Hematopoietic multipotent progenitor cell treated with erythropoietin and hydrocortisone succinate and interleukin-3 and kit ligand, for 4 days (in vitro differentiated cells): ENCODE data around the gene UBA1.

Experiments used
- DNase-seq: peaks from one replicate; pipeline ENCODE4 v3.0.0-alpha.2; 2015

Gene UBA1

DNA sequence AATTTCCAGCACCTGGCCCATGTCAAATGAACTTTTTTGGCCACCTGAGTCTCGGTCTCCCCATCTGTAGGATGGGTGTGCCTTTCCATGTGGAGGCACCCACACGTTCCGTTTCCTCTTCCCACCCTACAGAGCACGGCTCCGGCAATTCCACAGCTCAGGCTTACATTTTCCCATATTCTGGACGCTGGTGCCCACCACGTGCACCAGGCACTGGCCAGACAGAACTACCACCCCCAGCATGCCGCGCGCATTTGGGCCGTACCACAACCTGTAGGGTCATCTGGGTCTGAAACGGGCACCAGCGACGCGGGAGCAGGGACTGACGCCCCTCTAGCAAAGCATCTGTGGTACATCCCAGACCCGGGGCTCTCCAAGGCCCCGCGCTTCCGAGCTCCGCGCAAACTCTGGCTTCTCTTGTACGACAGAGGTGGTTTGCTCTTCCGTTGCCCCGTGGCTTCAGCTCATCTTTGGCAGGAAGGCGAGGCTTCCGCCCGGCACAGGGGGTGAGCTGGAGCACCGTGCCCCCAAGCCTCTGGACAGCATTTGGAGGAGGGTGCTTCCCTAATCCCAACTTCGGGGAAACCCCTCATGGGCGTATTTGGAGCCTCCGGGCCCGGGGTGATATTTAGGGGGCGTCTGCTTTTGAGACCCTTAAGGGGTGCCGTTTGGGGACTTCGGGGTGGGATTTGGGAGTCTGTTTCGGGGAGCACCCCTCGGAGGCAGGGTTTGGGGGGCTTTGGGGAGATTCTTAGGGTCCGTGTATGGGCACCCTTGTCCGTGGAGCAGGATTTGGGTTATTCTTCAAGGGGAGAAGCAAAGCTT lies 3.0 kb upstream of the UBA1 start:
- DNase-seq: peak; percentile 96

DNA sequence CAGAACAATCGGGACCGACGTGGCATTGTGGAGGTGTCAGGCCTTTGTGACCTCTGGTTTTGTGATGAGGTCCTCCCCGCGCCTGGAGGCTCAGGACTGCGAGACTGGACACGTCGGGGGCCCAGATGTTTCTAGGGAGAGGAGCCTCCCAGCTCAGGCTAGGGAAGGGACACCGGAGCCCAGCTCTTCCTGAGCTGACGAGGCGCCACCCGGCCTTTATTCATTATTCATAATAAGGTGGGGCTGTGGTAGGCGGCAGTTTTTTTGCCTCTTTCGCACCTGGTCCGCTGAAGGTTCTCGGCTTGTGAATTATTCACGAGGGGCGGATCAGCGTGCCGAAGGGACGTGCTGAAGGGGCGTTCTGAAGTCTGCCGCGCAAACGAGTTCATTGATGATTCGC lies 2.3 kb upstream of the UBA1 start:
- peak; percentile 49 for DNase-seq

DNA sequence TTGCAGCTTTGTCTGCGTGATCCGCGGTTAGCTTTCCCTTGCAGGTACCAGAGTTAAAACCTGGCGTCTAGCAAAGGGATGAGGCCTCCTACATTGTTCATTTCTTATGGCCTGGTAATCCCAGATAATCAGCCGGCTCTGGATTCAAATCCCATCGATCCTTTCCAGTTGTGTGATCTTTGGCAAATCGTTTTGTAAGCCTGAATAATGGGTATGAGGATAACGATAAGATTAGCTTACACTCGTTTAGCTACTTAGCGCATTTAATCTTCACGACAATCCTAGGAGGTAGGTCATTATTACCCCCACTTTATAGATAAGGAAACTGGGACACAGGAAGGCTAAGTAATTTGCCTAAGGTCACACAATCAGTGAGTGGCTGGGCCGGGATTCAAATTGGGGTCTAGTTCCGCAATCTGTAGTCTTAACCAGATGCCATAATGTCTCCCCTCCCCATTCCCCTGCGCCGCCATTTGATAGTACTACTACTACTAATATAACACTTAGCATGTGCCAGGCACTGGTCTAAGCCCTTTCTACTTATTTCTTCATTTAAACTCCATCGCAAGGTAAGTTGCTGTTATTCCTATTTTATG lies 1.7 kb upstream of the UBA1 start:
- no peak for DNase-seq

DNA sequence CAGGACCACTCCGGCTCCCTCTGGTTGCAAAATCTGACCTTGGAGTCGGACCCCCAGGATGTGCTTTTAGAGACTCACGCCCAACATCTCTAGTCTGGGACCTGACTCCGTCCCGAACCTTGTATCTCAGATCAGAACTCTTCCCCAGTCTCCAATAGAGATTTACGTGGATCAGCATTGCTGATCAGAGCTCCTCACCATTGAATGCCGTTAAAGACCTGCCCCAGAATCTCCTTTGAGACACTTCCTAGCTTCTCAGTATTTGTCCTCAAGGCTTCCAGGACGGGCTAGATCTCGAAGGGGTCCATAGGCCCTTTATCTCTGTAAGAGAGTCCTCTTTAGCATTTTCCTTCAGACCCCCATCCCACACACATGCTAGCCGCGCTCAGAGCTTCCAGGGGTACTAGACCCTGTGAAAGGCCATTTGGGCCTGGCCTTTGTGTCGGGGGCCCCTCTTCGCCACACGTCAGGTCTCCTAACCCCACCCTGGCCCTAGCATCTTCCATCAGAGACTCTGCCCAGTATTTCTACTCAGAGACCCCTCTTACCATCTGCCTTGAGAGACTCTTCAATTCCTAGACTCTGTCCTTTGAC lies 662 bp downstream of the UBA1 start:
- DNase-seq: no peak

DNA sequence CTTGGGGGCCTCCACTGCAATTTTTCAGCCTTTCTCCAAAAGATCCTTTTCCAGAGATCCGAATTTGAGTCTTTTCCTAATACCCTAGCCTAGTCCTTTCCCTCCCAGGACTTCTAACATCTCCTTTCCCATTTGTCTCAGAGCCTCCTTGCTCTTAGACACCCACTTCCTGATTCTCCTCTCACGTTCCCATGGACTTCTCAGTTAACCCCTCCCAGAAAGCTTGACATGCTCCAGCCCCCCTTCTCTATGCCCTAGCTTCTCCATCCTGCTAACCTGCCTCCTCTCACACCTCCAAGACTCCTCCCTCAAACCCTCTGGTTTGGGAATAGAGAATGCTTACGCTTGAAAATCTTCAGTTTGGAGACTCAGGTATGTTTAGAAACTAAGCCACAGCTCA lies 2.5 kb downstream of the UBA1 start:
- no peak for DNase-seq

DNA sequence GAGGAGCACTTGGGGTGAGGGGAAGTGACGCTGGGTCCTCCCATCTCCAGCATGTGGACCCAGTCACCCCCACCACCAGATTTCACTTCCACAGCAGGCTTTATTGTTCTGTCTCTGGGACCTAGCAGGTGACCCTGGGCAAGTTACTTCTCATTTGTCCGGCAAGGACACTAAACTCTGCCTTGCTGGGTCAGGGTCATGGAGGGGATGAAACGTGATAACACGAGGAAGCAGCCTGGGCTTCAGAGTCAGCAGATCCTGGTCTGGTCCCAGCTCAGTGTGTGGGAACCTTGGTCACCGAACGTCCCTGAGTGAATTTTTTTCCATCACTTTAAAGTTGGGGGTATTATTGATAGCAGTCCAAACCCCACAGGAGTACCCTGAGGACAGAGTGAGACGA lies 3.9 kb downstream of the UBA1 start:
- DNase-seq: no peak

DNA sequence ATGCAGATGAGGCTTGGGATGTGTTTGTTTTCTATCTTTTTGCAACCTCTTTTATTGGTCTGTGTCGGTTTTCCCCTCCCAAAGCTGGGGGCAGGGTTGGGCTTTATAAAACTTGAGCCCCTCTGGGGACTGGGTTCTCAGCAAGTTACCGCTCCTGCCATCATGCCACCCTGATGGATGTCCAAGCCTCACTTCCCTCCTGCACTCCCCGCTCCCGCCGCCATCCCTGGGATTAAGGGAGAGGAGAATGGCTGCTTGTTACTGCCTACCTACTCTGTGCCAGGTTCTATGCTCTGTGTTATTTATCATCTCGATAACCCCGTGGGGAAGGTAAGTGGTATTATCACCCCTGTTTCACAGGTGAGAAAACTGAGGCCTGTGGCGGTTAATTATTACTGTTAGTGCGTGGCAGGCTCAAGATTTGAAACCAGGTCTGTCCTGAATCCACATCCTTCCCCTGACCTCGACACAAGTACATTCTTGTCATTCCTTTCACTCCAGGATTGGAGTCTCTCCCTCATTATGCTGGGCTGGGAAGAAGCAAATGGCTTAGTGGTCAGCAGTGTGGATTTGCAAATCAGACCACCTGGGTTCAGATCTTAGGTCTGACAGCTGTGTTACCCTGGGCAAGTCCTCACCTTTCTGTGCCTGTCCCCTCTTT lies 4.5 kb downstream of the UBA1 start:
- no peak for DNase-seq

DNA sequence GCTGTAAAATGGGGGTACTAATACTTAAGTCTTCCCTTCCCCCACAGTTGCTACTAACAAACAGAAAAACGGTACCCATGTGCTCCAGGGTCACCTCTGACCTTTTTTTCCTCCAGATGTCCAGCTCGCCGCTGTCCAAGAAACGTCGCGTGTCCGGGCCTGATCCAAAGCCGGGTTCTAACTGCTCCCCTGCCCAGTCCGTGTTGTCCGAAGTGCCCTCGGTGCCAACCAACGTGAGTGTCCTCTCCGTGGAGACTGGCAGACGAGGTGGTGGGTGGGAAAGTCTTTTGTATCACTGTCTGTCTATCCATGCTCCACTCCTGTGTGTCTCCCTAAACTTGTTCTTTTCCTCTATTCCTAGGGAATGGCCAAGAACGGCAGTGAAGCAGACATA lies 5.1 kb downstream of the UBA1 start:
- no peak for DNase-seq

DNA sequence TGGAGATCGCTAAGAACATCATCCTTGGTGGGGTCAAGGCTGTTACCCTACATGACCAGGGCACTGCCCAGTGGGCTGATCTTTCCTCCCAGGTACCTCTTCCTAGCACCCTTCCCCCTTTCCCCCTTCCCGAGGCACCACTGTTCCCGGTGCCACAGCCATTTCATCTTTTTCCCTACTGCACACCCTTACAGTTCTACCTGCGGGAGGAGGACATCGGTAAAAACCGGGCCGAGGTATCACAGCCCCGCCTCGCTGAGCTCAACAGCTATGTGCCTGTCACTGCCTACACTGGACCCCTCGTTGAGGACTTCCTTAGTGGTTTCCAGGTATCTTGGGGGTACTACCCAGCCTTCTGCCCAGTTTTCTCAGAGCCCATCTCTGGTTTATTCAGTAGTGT lies 5.7 kb downstream of the UBA1 start:
- no peak for DNase-seq

DNA sequence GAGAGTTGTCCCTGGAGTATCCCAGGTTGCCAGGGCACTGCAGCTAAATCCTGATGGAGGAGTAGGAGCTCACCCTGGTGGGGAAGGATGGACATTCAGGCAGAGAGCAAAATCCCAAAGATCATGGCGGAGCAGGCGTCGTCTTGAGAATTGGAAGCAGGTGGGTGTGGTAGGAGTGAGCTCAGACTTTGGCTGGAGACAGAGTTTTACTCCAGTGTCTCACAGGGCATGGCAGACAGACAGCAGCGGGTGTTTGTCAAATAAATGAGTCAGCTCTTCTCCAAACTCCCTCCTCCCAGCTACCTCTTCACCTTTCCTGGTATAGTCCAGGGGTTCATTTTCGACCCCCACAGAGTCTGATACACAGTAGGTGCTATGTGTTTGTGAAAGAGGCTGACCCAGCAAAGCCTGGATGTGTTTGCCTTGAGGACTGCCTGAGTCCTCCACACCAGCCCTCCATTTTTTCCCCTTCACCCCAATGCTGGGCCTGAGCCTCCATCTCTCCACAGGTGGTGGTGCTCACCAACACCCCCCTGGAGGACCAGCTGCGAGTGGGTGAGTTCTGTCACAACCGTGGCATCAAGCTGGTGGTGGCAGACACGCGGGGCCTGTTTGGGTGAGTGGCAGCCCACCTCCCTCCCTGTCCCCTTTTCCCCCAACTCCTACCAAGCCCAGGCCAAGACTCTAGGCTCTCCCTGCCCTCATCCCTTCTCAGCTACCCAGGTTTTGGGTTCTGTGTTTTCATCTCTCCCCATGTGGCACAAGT lies 6.9 kb downstream of the UBA1 start:
- no peak for DNase-seq

DNA sequence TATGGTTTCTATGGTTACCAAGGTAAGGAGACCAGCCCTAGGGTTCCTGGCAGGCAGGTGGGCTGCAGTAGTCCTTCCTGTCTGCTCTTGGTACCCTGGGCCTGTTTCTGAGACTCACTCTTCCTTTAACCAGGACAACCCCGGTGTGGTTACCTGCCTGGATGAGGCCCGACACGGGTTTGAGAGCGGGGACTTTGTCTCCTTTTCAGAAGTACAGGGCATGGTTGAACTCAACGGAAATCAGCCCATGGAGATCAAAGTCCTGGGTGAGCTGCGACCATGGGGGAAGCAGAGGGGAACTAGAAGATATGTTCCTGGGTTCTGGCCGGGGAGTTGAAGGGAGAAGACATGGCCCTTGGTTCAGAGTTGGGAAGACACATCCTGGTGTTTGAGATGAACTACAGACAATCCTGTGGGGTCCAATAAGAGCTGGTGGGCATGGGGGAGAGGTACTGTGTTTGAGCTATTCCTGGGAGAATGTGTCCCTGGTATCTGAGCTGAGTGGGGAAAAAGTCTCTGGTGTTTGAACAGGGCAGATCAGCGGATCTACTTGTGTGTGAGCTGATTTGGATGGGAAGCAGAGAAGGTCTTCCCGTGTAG lies 7.8 kb downstream of the UBA1 start:
- no peak for DNase-seq

DNA sequence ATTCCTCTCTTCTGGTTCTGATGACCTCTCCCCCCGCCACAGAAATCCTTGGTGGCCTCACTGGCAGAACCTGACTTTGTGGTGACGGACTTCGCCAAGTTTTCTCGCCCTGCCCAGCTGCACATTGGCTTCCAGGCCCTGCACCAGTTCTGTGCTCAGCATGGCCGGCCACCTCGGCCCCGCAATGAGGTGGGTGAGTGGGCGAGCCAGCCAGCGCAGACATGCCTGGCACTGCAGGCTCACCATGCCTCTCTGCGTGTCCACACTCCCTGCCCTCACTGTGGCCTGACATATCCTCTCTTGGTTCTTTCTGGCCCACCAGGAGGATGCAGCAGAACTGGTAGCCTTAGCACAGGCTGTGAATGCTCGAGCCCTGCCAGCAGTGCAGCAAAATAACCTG lies 8.7 kb downstream of the UBA1 start:
- DNase-seq: no peak

DNA sequence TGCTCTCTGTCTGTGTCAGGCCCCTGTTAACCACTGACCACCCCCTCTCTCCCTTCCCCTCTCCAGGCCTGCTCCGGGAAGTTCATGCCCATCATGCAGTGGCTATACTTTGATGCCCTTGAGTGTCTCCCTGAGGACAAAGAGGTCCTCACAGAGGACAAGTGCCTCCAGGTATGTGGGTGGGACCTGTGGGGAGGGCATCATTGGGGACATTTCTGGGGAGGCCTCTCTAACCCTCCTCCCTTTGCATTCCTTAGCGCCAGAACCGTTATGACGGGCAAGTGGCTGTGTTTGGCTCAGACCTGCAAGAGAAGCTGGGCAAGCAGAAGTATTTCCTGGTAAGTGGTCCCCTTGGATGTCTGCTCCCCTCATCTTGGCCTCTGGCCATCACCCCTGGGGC lies 9.2 kb downstream of the UBA1 start:
- no peak for DNase-seq

DNA sequence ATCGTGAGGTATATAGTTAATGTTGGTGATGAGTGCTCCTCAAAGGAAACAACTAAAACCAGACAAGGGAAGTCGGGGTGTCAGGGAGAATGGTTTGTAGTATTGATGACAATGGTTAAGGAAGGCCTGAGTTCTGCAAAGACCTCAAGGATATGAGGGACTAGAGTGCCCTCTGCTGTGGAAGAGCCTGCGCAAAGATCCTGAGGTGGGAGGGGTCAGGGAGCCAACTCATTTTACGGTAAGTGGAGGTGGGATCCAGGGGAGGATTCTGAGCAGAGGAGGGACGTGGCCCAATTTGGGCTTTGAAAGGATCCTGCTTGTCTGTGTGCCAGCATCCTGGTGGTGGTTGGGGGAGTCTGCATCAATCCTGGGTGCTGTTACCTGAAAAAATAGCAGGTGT lies 11.3 kb downstream of the UBA1 start:
- no peak for DNase-seq

DNA sequence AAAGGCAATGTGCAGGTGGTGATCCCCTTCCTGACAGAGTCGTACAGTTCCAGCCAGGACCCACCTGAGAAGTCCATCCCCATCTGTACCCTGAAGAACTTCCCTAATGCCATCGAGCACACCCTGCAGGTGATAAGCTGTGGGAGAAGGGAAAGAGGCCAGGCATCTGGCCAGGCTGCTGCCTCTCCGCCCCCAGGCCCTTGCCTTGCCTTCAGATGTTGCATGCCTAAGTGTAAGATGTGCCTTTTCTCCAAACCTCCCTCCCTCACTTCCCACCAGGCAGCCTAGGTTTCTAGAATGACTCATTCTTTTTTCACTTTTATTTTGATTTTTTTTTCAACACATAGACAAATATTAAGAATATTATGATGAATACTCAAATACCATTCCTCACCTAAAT lies 12.7 kb downstream of the UBA1 start:
- DNase-seq: no peak

DNA sequence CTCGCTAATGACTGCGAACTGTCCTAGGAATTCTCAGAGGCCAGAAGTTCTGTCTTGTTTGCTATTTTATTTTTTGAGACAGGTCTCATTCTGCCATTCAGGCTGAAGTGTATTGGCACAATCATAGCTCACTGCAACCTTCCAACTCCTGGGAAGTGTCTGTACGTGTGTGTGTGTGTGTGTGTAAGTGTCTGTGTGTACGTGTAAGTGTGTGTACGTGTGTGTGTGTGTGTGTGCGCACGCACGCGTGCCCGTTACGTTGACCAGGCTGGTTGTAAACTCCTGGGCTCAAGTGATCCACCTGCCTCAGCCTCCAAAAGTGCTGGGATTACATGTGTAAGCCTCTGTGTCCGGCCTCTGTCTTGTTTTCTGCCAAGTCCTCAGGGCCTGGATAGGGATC lies 14.5 kb downstream of the UBA1 start:
- DNase-seq: no peak

DNA sequence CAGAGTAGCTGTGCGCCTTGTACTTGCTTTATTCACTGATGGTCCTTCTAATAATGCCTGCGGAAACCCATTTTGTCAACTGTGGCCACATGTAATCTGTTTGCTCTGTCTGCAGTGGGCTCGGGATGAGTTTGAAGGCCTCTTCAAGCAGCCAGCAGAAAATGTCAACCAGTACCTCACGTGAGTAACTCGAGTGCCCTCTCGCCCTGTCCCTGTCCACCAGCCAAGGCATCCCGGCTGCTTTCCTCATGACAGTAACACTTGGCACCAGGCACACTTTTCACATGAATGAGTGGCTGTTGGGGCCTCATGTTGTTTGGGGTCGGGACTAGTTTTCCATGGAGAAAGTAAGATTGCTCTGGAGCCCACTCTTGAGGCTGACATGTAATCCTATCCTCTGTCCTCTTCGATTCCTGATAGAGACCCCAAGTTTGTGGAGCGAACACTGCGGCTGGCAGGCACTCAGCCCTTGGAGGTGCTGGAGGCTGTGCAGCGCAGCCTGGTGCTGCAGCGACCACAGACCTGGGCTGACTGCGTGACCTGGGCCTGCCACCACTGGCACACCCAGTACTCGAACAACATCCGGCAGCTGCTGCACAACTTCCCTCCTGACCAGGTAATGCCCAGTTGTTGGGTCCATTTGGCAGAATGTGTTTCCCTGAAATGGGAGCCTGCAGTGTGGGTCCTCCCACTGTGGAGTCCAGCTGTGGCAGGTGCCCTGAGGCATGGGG lies 16.0 kb downstream of the UBA1 start:
- no peak for DNase-seq

DNA sequence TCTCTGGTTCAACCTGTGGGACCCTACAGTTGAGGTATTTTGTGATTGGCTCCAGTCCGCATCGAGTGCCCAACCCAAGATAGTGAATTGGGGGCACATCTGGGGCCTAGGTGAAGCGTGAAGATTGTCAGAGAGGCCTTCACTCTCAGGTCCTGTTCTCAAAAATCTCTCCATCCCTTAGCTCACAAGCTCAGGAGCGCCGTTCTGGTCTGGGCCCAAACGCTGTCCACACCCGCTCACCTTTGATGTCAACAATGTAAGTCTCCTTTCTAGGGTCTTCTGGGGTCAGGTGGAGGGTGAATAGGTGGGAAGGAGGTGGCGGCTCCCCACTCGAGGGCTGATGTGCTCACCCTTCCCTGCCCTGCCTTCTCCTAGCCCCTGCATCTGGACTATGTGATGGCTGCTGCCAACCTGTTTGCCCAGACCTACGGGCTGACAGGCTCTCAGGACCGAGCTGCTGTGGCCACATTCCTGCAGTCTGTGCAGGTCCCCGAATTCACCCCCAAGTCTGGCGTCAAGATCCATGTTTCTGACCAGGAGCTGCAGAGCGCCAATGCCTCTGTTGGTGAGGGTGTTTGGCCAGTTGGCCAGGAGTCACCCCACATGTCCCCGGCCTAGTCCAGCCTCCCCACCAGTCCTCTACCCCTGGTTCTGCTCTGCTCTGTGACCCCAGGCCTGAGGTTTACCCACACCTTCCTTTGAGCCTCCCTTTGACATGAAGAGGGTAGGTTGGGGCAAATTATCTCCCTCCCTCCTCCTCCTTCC lies 17.2 kb downstream of the UBA1 start:
- DNase-seq: no peak

DNA sequence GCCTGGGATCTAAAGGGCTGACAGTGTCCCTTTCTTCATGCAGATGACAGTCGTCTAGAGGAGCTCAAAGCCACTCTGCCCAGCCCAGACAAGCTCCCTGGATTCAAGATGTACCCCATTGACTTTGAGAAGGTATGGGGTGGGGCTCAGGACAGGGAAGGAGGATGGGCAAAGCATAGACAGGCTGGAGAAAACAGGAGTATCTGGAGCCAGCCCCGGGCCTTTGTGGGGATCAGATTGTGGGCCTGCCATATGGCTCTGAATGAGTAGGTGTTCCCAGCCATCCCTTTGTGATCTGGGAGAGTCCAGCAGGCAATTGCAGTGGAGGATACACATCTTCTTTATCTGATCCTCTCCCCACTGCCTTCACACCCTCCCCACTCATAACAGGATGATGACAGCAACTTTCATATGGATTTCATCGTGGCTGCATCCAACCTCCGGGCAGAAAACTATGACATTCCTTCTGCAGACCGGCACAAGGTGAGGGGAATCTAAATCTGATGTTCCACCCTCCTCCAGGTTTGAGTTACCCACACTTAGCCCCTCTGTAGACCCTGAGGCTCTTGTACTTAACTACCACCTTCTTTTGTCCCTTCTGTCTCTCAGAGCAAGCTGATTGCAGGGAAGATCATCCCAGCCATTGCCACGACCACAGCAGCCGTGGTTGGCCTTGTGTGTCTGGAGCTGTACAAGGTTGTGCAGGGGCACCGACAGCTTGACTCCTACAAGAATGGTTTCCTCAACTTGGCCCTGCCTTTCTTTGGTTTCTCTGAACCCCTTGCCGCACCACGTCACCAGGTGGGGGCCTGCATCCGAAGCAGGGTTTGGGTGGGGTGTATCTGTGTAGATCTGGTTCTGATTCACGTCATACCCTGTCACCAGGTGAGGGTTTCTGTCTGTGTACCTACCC lies 19.0 kb downstream of the UBA1 start:
- no peak for DNase-seq

DNA sequence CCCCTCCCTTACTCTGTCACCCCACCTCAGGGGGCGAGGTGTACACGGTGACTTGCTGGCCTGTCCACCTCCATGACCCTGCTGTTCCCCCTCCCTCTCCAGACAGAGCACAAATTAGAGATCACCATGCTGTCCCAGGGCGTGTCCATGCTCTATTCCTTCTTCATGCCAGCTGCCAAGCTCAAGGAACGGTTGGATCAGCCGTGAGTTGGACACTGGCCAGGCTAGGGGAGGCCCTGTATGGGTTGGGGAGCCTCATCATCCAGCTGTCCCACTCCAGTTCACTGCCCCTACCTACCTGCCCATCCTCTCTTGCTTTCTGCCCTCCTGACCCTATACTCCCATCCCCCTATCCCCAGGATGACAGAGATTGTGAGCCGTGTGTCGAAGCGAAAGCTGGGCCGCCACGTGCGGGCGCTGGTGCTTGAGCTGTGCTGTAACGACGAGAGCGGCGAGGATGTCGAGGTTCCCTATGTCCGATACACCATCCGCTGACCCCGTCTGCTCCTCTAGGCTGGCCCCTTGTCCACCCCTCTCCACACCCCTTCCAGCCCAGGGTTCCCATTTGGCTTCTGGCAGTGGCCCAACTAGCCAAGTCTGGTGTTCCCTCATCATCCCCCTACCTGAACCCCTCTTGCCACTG lies 20.9 kb downstream of the UBA1 start:
- DNase-seq: no peak
